GM23338 (cell line): ENCODE measurements around the gene ADORA1. TPM values are rescaled to one million over a fixed set of nuclear protein-coding genes. Genes with fewer than 3 reads are reported as not detected.

Experiments used
- ATAC-seq: fragments of 200-7000 bp; cut with Tn5 transposase; 3 replicates; pipeline ENCODE4 v1.9.1; 2020
- DNase-seq: peaks from one replicate; pipeline ENCODE4 v3.0.0-alpha.2; 2015; ENCODE audit warnings: low spot score
- H2AFZ ChIP-seq: fragments of 200-600 bp; sonication (generic); 2 replicates; pipeline ENCODE4 v1.8.0; 2016; ENCODE audit warnings: antibody characterized with exemption, mild to moderate bottlenecking, moderate library complexity
- H3F3A ChIP-seq: fragments of 200-600 bp; sonication (generic); replicated peaks from 2 replicates; pipeline ENCODE4 v1.8.0; 2017; ENCODE audit warnings: antibody characterized with exemption, mixed run types, low read depth
- H3K27ac ChIP-seq: fragments of 200-600 bp; sonication (generic); 2 replicates; pipeline ENCODE4 v1.6.1; 2016; ENCODE audit warnings: low read depth
- H3K27me3 ChIP-seq: fragments of 200-600 bp; sonication (generic); 2 replicates; pipeline ENCODE4 v1.8.0; 2016; ENCODE audit warnings: mild to moderate bottlenecking, mixed run types, moderate library complexity; ENCODE audit not compliant: insufficient read depth
- H3K36me3 ChIP-seq: fragments of 200-600 bp; sonication (generic); 2 replicates; pipeline ENCODE4 v1.8.0; 2016; ENCODE audit warnings: mild to moderate bottlenecking; ENCODE audit not compliant: insufficient read depth
- H3K4me1 ChIP-seq: fragments of 200-600 bp; sonication (generic); 2 replicates; pipeline ENCODE4 v1.8.0; 2016; ENCODE audit warnings: mild to moderate bottlenecking, moderate library complexity; ENCODE audit not compliant: insufficient read depth
- H3K4me2 ChIP-seq: fragments of 200-600 bp; sonication (generic); 2 replicates; pipeline ENCODE4 v1.7.1; 2017; ENCODE audit warnings: mixed run types
- H3K4me3 ChIP-seq: fragments of 200-600 bp; sonication (generic); 2 replicates; pipeline ENCODE4 v1.6.1; 2016; ENCODE audit warnings: mixed run types
- H3K79me2 ChIP-seq: fragments of 200-600 bp; sonication (generic); replicated peaks from 2 replicates; pipeline ENCODE4 v1.8.0; 2017; ENCODE audit warnings: mild to moderate bottlenecking; ENCODE audit not compliant: insufficient read depth
- H3K9me2 ChIP-seq: fragments of 200-600 bp; sonication (generic); 2 replicates; pipeline ENCODE4 v1.8.0; 2017; ENCODE audit not compliant: insufficient read depth
- H4K20me1 ChIP-seq: fragments of 200-600 bp; sonication (generic); replicated peaks from 2 replicates; pipeline ENCODE4 v1.8.0; 2017; ENCODE audit warnings: mild to moderate bottlenecking; ENCODE audit not compliant: insufficient read depth
- H3K27ac Mint-ChIP-seq: 2 replicates; pipeline ENCODE4 v1.8.0; 2020; ENCODE audit warnings: inconsistent platforms, mild to moderate bottlenecking, moderate library complexity, mixed read lengths
- H3K27me3 Mint-ChIP-seq: 3 replicates; pipeline ENCODE4 v1.8.0; 2022; ENCODE audit warnings: low read depth, mild to moderate bottlenecking, moderate library complexity, mixed read lengths, inconsistent platforms; ENCODE audit not compliant: insufficient read depth, poor library complexity
- H3K36me3 Mint-ChIP-seq: 3 replicates; pipeline ENCODE4 v1.8.0; 2021; ENCODE audit warnings: low read depth, mild to moderate bottlenecking, inconsistent platforms, moderate library complexity, mixed read lengths
- H3K4me1 Mint-ChIP-seq: 3 replicates; pipeline ENCODE4 v1.8.0; 2020; ENCODE audit warnings: mild to moderate bottlenecking, inconsistent platforms, mixed read lengths
- H3K4me3 Mint-ChIP-seq: 3 replicates; pipeline ENCODE4 v1.8.0; 2021; ENCODE audit warnings: moderate library complexity, mild to moderate bottlenecking, inconsistent platforms, mixed read lengths
- H3K9me3 Mint-ChIP-seq: 3 replicates; pipeline ENCODE4 v1.8.0; 2020; ENCODE audit warnings: moderate library complexity, mild to moderate bottlenecking, inconsistent platforms, mixed read lengths
- CREB1 ChIP-seq: fragments of 250-450 bp; sonication (Bioruptor Pico); IDR thresholded peaks from 2 replicates; pipeline ENCODE4 v1.5.0; 2020; ENCODE audit warnings: low read depth, mild to moderate bottlenecking, moderate library complexity
- EZH2 ChIP-seq: fragments of 200-600 bp; sonication (generic); IDR thresholded peaks from one replicate; pipeline ENCODE4 v1.8.0; 2017; ENCODE audit warnings: antibody characterized with exemption, mild to moderate bottlenecking, low read depth; ENCODE audit not compliant: unreplicated experiment
- EZH2phosphoT487 ChIP-seq: fragments of 200-600 bp; sonication (generic); IDR thresholded peaks from one replicate; pipeline ENCODE4 v1.8.1; 2018; ENCODE audit warnings: antibody characterized with exemption; ENCODE audit not compliant: unreplicated experiment
- JUNB ChIP-seq: IDR thresholded peaks from one replicate; pipeline ENCODE4 v1.6.1; 2016; ENCODE audit warnings: antibody characterized with exemption; ENCODE audit not compliant: unreplicated experiment
- NANOG ChIP-seq: IDR thresholded peaks from 2 replicates; pipeline ENCODE4 v1.6.1; 2016; ENCODE audit warnings: antibody characterized with exemption, borderline replicate concordance
- POLR2AphosphoS5 ChIP-seq: IDR thresholded peaks from 2 replicates; pipeline ENCODE4 v1.6.1; 2016; ENCODE audit warnings: antibody characterized with exemption, low read depth
- STAT1 ChIP-seq: IDR thresholded peaks from one replicate; pipeline ENCODE4 v1.6.1; 2016; ENCODE audit warnings: antibody characterized with exemption; ENCODE audit not compliant: unreplicated experiment
- ZNF114 ChIP-seq: fragments of 250-450 bp; sonication (Bioruptor Pico); IDR thresholded peaks from 2 replicates; pipeline ENCODE4 v1.5.0; 2020; ENCODE audit warnings: mild to moderate bottlenecking, moderate library complexity
- ZNF331 ChIP-seq: fragments of 250-450 bp; sonication (Bioruptor Pico); IDR thresholded peaks from 2 replicates; pipeline ENCODE4 v1.5.0; 2020; ENCODE audit warnings: low read depth, mild to moderate bottlenecking, moderate library complexity
- polyA plus RNA-seq: library from polyadenylated mRNA; unstranded; fragments of >200 nt; fragmentation: Nextera tagmentation; extraction: Ambion mirVana; gene quantifications from 2 replicates; pipeline ENCODE4 v1.2.1, GENCODE V29; 2016
- total RNA-seq: library from RNA; depleted of rRNA; stranded (reverse); fragments of >200 nt; shearing (Covaris generic); gene quantifications from 2 replicates; pipeline ENCODE4 v1.2.3, GENCODE V29; 2014
- TF ChIP-seq, protein P1 (sequence below), 2 experiments: fragments of 200-600 bp in 1 of 2; sonication (generic) in 1 of 2; conservative IDR thresholded peaks; 2 replicates each; pipeline versions ENCODE4 v1.5.1 to v1.6.1; 2016 to 2017; ENCODE audit warnings: antibody characterized with exemption in 2 of 2, low read depth in 2 of 2, mild to moderate bottlenecking in 2 of 2, moderate library complexity in 1 of 2
- TF ChIP-seq, protein P2 (sequence below): fragments of 250-450 bp; sonication (Bioruptor Pico); IDR thresholded peaks from 2 replicates; pipeline ENCODE4 v1.5.0; 2020; ENCODE audit warnings: mild to moderate bottlenecking, moderate library complexity
- TF ChIP-seq, protein P3 (sequence below): IDR thresholded peaks from one replicate; pipeline ENCODE4 v1.6.1; 2018; ENCODE audit warnings: antibody characterized with exemption; ENCODE audit not compliant: unreplicated experiment
- TF ChIP-seq, protein P4 (sequence below): IDR thresholded peaks from 2 replicates; pipeline ENCODE4 v1.6.1; 2016; ENCODE audit warnings: antibody characterized with exemption

The ADORA1 gene
- total and polyA plus RNA-seq, 2 experiments from 2014 or later: 0.63 to 1.8 TPM

DNA sequence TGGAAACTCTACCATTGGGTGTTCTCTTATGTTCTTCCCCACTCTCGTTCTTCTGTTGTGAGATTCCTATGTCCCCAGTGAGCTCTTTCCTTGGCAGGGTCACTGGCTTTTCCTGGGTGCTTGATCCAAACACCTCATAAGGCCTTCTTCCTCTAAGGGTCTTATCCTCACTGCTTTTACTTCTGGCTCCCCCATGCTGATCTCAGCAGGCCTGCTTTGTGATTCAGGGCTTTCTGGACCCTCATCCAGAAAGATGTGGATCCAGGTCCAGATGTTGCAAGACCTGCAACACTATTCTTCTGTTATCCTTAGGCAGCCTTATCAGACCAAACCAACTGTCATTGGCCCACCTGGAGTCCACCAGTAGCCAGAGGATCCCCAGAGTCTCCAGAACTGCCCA lies 30.5 kb upstream of the ADORA1 start:
- no peak overlapping the region for H3K4me3 Mint-ChIP-seq
- H3K27ac Mint-ChIP-seq: no peak overlapping the region
- peaks cover 10% of the 10 kb centered on the region for H3K36me3 Mint-ChIP-seq
- Histone ChIP-seq H3K27me3 (no peaks in the 10 kb centered on the region), H2AFZ (no peak overlapping the region), H3F3A (no peaks in the 10 kb centered on the region), H3K4me1 (no peaks in the 10 kb centered on the region), H3K4me3 (no peak overlapping the region), H3K27ac (no peak overlapping the region), H3K79me2 (no peaks in the 10 kb centered on the region), H3K9me2 (no peaks in the 10 kb centered on the region; the same call in 1 of the 2 replicates), H3K36me3 (peaks cover 3% of the 10 kb centered on the region; the same call in 1 of the 2 replicates), H4K20me1 (no peaks in the 10 kb centered on the region), H3K4me2 (no peak overlapping the region)
- no peak for ATAC-seq
- TF ChIP-seq, protein P1, sequence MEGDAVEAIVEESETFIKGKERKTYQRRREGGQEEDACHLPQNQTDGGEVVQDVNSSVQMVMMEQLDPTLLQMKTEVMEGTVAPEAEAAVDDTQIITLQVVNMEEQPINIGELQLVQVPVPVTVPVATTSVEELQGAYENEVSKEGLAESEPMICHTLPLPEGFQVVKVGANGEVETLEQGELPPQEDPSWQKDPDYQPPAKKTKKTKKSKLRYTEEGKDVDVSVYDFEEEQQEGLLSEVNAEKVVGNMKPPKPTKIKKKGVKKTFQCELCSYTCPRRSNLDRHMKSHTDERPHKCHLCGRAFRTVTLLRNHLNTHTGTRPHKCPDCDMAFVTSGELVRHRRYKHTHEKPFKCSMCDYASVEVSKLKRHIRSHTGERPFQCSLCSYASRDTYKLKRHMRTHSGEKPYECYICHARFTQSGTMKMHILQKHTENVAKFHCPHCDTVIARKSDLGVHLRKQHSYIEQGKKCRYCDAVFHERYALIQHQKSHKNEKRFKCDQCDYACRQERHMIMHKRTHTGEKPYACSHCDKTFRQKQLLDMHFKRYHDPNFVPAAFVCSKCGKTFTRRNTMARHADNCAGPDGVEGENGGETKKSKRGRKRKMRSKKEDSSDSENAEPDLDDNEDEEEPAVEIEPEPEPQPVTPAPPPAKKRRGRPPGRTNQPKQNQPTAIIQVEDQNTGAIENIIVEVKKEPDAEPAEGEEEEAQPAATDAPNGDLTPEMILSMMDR (conservative IDR thresholded peaks at IDR 0.05; ENCODE audit: low read depth in 2 of 2): no peak
- no peak for TF ChIP-seq POLR2AphosphoS5
- TF ChIP-seq CREB1: no peak
- TF ChIP-seq NANOG: no peak
- TF ChIP-seq STAT1: no peak
- TF ChIP-seq EZH2: no peak
- TF ChIP-seq JUNB: no peak
- no peak for TF ChIP-seq EZH2phosphoT487
- TF ChIP-seq, protein P2, sequence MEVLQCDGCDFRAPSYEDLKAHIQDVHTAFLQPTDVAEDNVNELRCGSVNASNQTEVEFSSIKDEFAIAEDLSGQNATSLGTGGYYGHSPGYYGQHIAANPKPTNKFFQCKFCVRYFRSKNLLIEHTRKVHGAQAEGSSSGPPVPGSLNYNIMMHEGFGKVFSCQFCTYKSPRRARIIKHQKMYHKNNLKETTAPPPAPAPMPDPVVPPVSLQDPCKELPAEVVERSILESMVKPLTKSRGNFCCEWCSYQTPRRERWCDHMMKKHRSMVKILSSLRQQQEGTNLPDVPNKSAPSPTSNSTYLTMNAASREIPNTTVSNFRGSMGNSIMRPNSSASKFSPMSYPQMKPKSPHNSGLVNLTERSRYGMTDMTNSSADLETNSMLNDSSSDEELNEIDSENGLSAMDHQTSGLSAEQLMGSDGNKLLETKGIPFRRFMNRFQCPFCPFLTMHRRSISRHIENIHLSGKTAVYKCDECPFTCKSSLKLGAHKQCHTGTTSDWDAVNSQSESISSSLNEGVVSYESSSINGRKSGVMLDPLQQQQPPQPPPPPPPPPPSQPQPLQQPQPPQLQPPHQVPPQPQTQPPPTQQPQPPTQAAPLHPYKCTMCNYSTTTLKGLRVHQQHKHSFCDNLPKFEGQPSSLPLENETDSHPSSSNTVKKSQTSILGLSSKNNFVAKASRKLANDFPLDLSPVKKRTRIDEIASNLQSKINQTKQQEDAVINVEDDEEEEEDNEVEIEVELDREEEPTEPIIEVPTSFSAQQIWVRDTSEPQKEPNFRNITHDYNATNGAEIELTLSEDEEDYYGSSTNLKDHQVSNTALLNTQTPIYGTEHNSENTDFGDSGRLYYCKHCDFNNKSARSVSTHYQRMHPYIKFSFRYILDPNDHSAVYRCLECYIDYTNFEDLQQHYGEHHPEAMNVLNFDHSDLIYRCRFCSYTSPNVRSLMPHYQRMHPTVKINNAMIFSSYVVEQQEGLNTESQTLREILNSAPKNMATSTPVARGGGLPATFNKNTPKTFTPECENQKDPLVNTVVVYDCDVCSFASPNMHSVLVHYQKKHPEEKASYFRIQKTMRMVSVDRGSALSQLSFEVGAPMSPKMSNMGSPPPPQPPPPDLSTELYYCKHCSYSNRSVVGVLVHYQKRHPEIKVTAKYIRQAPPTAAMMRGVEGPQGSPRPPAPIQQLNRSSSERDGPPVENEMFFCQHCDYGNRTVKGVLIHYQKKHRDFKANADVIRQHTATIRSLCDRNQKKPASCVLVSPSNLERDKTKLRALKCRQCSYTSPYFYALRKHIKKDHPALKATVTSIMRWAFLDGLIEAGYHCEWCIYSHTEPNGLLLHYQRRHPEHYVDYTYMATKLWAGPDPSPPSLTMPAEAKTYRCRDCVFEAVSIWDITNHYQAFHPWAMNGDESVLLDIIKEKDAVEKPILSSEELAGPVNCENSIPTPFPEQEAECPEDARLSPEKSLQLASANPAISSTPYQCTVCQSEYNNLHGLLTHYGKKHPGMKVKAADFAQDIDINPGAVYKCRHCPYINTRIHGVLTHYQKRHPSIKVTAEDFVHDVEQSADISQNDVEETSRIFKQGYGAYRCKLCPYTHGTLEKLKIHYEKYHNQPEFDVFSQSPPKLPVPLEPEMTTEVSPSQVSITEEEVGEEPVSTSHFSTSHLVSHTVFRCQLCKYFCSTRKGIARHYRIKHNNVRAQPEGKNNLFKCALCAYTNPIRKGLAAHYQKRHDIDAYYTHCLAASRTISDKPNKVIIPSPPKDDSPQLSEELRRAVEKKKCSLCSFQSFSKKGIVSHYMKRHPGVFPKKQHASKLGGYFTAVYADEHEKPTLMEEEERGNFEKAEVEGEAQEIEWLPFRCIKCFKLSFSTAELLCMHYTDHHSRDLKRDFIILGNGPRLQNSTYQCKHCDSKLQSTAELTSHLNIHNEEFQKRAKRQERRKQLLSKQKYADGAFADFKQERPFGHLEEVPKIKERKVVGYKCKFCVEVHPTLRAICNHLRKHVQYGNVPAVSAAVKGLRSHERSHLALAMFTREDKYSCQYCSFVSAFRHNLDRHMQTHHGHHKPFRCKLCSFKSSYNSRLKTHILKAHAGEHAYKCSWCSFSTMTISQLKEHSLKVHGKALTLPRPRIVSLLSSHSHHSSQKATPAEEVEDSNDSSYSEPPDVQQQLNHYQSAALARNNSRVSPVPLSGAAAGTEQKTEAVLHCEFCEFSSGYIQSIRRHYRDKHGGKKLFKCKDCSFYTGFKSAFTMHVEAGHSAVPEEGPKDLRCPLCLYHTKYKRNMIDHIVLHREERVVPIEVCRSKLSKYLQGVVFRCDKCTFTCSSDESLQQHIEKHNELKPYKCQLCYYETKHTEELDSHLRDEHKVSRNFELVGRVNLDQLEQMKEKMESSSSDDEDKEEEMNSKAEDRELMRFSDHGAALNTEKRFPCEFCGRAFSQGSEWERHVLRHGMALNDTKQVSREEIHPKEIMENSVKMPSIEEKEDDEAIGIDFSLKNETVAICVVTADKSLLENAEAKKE (CRISPR knock-in tag): no peak
- no peak for TF ChIP-seq ZNF331 (CRISPR knock-in tag)
- no peak for TF ChIP-seq ZNF114 (CRISPR knock-in tag)
- TF ChIP-seq, protein P3, sequence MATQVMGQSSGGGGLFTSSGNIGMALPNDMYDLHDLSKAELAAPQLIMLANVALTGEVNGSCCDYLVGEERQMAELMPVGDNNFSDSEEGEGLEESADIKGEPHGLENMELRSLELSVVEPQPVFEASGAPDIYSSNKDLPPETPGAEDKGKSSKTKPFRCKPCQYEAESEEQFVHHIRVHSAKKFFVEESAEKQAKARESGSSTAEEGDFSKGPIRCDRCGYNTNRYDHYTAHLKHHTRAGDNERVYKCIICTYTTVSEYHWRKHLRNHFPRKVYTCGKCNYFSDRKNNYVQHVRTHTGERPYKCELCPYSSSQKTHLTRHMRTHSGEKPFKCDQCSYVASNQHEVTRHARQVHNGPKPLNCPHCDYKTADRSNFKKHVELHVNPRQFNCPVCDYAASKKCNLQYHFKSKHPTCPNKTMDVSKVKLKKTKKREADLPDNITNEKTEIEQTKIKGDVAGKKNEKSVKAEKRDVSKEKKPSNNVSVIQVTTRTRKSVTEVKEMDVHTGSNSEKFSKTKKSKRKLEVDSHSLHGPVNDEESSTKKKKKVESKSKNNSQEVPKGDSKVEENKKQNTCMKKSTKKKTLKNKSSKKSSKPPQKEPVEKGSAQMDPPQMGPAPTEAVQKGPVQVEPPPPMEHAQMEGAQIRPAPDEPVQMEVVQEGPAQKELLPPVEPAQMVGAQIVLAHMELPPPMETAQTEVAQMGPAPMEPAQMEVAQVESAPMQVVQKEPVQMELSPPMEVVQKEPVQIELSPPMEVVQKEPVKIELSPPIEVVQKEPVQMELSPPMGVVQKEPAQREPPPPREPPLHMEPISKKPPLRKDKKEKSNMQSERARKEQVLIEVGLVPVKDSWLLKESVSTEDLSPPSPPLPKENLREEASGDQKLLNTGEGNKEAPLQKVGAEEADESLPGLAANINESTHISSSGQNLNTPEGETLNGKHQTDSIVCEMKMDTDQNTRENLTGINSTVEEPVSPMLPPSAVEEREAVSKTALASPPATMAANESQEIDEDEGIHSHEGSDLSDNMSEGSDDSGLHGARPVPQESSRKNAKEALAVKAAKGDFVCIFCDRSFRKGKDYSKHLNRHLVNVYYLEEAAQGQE: no peak
- TF ChIP-seq, protein P4, sequence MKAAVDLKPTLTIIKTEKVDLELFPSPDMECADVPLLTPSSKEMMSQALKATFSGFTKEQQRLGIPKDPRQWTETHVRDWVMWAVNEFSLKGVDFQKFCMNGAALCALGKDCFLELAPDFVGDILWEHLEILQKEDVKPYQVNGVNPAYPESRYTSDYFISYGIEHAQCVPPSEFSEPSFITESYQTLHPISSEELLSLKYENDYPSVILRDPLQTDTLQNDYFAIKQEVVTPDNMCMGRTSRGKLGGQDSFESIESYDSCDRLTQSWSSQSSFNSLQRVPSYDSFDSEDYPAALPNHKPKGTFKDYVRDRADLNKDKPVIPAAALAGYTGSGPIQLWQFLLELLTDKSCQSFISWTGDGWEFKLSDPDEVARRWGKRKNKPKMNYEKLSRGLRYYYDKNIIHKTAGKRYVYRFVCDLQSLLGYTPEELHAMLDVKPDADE: no peak
- H3K9me3 Mint-ChIP-seq: peaks cover 18% of the 10 kb centered on the region
- H3K4me1 Mint-ChIP-seq: no peaks in the 10 kb centered on the region; the same call in 2 of the 3 replicates
- no peak for DNase-seq
- H3K27me3 Mint-ChIP-seq: peaks cover 2% of the 10 kb centered on the region
